ENCODE results near the gene TEKT5.
"Not testable (repeated sequence)": the region's sequence is repeated elsewhere in the genome, so short reads cannot be mapped to it uniquely, and the experiment has no call there.

Gene TEKT5

DNA sequence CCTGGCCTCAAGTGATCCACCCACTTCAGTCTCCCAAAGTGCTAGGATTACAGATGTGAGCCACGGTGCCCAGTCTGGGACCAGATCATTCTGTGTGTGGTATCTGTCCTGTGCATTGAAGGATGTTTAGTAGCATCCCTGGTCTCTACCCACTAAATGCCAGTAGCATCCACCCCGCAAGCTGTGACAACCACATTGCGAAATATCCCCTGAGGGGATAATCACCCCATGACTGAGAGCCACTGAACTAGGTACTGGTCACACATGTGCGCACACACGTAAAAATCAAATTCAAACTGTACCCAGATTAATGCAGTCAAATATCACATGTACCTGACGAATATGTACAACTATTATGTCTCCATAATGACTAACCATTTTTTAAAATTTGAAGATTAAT lies 35.8 kb downstream of the TEKT5 start:
- no peak for DNase-seq (ENCODE audit: low read depth)

GRCh38 chr16:10657925-10658324 lies 36.8 kb downstream of the TEKT5 start:
- DNase-seq (ENCODE audit: low read depth), result no peak

GRCh38 chr16:10656618-10657017 lies 38.1 kb downstream of the TEKT5 start:
- no peak for DNase-seq (ENCODE audit: low read depth)

DNA sequence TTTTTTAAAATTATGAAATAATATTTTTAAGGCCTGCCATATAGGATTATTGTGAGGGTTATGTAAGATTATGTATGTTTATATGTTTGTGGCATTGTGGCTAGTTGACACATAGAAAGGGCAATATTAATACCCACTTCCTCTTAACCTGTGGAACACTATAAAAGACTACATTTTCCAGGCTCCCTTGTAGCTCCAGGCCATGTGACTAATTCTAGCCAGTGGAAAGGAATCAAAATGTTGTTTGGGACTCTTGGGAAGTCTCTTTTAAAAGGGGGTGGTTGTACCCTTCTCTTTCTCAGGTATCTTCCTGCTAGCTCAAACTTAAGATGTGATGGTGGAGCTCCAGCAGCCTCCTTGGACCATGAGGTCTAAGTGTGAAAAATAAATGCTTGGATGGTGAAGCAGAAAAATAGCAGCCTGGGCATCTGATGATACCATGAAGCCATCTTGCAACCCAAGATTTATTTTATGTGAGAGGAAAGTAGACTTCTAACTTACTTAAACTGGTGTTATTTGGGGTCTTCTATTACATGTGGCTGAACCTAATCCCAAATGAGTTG lies 39.2 kb downstream of the TEKT5 start:
- no peak for DNase-seq (ENCODE audit: low read depth)

GRCh38 chr16:10654592-10655414 lies 39.9 kb downstream of the TEKT5 start:
- DNase-seq (ENCODE audit: low read depth), result no peak

GRCh38 chr16:10652730-10653590 lies 41.8 kb downstream of the TEKT5 start:
- no peak for DNase-seq (ENCODE audit: low read depth)

GRCh38 chr16:10649098-10649497 lies 45.6 kb downstream of the TEKT5 start:
- not testable (repeated sequence) for DNase-seq (ENCODE audit: low read depth)

DNA sequence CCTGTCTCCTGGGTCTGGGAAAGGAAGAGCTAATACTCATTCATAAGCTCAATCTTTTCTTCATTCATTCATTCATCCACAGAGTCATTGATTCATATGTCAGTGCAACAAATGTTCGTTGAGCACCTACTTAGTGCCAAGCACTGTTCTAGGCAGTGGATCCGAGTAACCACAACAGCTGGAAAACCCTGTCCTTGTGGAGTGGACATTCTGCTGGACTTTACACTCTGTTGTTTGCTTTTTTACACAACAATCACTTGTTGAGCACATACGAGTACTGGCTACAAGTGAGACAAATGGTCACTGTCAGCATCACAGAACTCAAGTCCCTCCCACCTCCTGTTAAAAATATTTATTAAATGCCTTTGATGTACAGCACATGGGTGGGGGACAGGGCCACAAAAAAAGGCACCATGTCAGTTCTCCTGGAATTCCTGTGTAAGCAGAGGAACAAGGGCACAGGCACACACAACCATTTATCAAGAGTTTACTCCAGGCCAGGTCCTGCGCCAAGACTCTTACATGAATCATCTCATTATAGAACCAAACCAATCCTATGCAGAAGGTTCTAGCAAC lies 46.9 kb downstream of the TEKT5 start:
- DNase-seq (ENCODE audit: low read depth), result no peak

GRCh38 chr16:10647264-10647720 lies 47.4 kb downstream of the TEKT5 start:
- no peak for DNase-seq (ENCODE audit: low read depth)

GRCh38 chr16:10646581-10647263 lies 48.0 kb downstream of the TEKT5 start:
- DNase-seq (ENCODE audit: low read depth), result no peak

- no peak for DNase-seq (ENCODE audit: low read depth)
Measured at GRCh38 chr16:10646228-10646580, 48.5 kb downstream of the TEKT5 start.

DNA sequence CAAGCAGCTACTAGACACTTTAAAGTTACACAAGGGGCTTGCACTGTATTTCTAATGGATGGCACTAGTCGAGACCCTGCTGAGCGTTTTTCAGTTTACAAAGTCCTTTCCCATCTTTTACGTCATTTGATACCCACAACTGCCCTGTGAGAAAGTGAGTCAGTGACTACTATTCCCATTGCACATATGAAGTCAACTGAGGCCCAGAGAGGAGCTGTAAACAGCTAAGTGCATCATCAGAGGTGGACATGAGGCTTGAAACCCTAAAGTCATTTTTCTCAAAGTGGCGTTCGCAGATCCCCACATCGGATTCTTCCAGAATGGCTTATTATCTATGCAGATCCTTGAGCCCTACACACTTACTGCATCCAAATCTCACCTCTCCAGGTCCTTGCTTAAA lies 50.6 kb downstream of the TEKT5 start:
- no peak for DNase-seq (ENCODE audit: low read depth)

DNA sequence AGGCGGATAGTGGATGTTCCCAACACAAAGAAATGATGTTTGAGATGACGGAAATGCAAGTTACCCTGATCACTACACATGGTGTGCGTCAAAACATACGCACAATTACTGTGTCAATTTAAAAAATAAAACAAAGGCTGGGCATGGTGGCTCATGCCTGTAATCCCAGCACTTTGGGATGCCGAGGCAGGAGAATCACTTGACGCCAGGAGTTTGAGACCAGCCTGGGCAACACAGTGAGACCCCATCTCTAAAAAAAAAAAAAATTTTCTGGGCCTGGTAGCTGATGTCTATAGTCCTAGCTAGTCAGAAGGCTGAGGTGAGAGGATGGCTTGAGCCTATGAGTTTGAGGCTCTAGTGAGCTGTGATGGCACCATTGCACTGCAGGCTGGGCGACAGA lies 51.8 kb downstream of the TEKT5 start:
- no peak for DNase-seq (ENCODE audit: low read depth)

DNA sequence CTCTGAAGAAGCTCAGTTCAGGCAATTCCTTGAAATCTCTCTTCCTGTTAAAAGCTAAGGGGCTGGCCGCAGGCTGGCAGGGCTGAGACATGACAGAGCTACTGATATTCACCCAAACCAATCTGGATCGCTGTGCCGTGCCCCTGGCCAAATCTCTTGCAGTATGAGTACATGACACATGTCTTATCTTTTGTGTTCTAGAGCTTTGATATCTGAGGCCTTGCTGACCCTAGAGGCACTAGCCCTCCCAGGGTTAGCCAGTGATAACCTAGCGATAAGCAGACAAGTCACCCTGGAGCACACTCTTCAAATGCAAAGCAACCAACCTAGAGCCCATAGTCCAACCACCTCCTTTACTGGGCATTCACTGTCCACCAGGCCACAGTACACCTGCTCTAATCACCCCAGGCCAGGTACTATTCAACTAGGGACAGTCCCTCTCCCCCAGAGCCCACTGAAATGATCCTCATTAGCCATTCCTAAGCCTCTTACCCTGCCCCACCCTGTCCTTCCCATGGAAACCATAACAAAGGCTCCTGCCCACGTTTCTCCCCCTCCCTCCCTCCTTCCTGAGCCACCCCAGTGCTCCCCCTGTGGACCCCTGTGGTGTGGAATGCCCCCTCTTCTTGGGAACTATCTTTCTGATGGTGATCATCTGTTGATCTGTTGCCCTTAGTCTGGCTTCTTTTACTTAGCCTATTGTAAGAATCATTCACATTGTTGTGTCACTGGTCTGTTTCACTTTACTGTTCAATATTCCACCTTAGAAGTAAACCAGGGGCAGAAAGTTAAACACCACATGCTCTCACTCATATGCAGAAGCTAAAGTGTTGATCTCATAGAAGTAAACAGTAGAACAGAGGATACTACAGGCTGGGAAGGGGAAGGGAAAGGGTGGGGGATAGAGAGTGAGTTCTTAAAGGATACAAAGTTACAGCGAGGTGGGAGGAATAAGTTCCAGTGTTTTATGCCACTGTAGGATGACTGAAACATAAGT lies 52.5 kb downstream of the TEKT5 start:
- DNase-seq (ENCODE audit: low read depth), result no peak

DNA sequence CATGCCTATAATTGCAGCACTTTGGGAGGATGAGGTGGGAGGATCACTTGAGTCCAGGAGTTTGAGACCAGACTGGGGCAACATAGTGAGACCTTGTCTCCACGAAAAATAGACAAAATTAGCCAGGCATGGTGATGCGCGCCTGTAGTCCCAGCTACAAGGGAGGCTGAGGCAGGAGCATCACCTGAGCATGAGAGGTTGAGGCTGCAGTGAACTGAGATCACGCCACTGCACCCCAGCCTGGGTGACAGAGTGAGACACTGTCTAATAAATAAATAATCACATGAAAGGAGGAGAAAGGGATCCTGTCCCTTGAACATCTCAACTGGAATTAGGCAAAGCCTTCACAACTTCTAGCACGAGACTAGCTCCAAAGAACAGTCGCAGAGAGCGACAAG lies 53.2 kb downstream of the TEKT5 start:
- no peak for DNase-seq (ENCODE audit: low read depth)

GRCh38 chr16:10640934-10641333 lies 53.8 kb downstream of the TEKT5 start:
- no peak for DNase-seq (ENCODE audit: low read depth)

GRCh38 chr16:10638101-10638500 lies 56.6 kb downstream of the TEKT5 start:
- DNase-seq (ENCODE audit: low read depth), result no peak

DNA sequence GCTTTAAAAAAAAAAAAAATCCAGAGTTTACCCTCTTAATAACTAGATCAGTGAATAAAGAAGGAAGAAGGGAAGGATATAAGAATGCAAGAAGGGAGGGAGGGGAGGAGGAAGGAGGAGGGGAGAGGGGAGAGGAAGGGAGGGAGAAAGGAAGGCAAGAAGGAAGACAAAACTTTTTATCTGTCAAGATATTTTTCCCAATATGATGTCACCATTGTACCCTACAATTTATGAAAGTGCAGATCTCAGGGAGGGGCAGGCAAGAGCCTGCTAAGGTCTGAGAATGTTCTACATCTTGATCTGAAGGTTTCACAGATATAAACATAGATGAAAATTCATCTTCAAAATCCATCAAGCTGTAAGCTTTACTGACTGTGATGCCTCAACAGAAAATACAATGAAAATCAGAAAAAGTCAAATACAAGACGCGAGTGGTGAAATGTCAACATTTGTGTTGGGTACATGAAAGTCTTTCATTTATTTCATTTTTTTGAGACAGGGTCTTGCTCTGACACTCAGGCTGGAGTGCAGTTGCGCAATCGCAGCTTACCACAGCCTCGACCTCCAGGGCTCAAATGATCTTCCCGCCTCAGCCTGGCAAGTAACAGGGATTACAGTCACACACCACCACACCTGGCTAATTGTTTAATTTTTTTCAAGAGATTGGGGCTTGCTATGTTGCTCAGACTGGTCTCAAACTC lies 57.2 kb downstream of the TEKT5 start:
- DNase-seq (ENCODE audit: low read depth), result no peak

- DNase-seq (ENCODE audit: low read depth), result no peak
Measured at GRCh38 chr16:10635365-10636021, 59.2 kb downstream of the TEKT5 start.
